NCI-H524 treated with DMSO at 0.1 percent for 48 hours (cell line): ENCODE measurements around the gene SELENOW.

Source experiments
- DNase-seq: peaks from one replicate; lab custom pipeline; 2025; lab: John Stamatoyannopoulos, UW

The SELENOW gene

DNA sequence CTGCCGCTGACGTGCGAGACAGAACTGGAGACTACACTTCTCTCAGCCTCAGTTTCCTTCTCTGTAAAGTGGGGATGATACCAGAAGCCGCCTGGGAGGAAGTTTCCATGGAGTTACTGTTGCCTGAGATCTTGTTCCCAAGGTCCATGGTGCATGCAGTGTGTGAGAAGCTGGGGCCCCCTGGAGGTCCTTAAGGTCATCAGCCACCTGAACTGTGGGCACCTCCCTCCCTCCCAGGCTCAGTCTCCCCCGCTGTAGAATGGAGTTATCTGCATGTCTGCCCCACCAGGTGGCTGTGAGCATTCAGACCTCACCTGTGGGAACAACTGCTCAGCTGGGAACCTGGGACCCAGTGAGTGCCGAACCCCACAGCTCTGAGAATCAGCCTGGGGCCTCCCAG is 45.9 kb downstream of the SELENOW start:
- DNase-seq = no peak

DNA sequence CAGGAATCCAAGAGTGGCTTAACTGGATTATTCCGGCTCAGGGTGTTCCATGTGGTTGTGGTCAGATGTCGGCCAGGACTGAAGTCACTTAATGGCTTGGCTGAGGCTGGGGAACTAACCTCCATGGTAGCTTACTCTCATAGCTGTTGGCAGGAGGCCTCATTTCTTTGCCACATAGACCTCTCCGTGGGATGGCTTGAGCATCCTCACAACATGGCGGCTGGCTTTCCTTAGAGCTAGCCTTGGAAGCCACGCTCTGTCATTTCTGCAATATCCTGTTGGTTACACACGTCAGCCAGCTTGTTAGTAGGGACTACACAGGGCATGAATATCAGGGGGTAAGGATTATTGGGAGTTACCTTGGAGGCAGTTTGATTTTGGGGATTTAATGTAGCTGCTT is 48.3 kb downstream of the SELENOW start:
- DNase-seq = no peak

DNA sequence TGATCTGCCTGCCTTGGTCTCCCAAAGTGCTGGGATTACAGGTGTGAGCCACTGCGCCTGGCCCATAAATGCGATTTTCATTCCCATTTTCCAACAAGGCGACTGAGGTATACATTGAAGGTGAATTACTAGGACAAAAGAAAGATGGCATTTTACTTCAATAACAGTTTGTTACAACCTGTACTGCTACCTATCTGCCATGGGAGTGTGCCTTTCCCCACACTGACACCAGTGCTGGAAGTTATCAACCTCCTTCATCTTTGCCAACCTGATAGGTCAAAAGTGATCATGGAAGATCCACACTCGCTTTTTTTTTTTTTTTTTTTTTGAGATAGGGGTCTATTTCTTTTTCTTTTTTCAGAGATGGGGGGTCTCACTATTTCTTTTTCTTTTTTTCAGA is 54.2 kb downstream of the SELENOW start:
- no peak for DNase-seq
